Inferior parietal cortex (tissue), 1 donor: ENCODE data around the gene EXOC3L1.

Experiments used
- DNase-seq: peaks from one replicate; pipeline ENCODE4 v3.0.0-alpha.2; 2016; ENCODE audit errors: extremely low spot score

The EXOC3L1 gene

GRCh38 chr16:67165121-67166078 lies 24.5 kb downstream of the EXOC3L1 start:
- DNase-seq, result no peak

GRCh38 chr16:67164599-67165061 lies 25.3 kb downstream of the EXOC3L1 start, which contains the start of gene HSF4:
HSF4 (plus strand) TSS chr16:67164745; CDS start chr16:67164812, 67 bp downstream.
- DNase-seq, result no peak

- DNase-seq, result no peak
Measured at GRCh38 chr16:67163999-67164558, 25.9 kb downstream of the EXOC3L1 start.

GRCh38 chr16:67163164-67163998 lies 26.6 kb downstream of the EXOC3L1 start:
- DNase-seq, result peak; percentile 81

- no peak for DNase-seq
Measured at GRCh38 chr16:67162506-67163163, 27.3 kb downstream of the EXOC3L1 start.

- DNase-seq, result no peak
Measured at GRCh38 chr16:67161595-67162058, 28.3 kb downstream of the EXOC3L1 start.

- no peak for DNase-seq
Measured at GRCh38 chr16:67158637-67159600, 31.0 kb downstream of the EXOC3L1 start.

- no peak for DNase-seq
Measured at GRCh38 chr16:67157892-67158635, 31.9 kb downstream of the EXOC3L1 start.

- DNase-seq, result no peak
Measured at GRCh38 chr16:67157106-67157748, 32.7 kb downstream of the EXOC3L1 start.

- no peak for DNase-seq
Measured at GRCh38 chr16:67156143-67156844, 33.6 kb downstream of the EXOC3L1 start.

- peak; percentile 79 for DNase-seq
Measured at GRCh38 chr16:67155295-67156142, 34.4 kb downstream of the EXOC3L1 start.

- no peak for DNase-seq
Measured at GRCh38 chr16:67154578-67155294, 35.2 kb downstream of the EXOC3L1 start.

GRCh38 chr16:67151431-67152097 lies 38.4 kb downstream of the EXOC3L1 start:
- no peak for DNase-seq

- DNase-seq, result peak; percentile 66
Measured at GRCh38 chr16:67150833-67151396, 39.0 kb downstream of the EXOC3L1 start, which contains the start of gene B3GNT9. B3GNT9 (minus strand) TSS chr16:67150998; CDS start chr16:67150485, 513 bp downstream.

- no peak for DNase-seq
Measured at GRCh38 chr16:67150047-67150832, 39.7 kb downstream of the EXOC3L1 start.
